Small intestine (tissue), 7 donors: ENCODE data around the gene SPTBN5. TPM values are rescaled to one million over a fixed set of nuclear protein-coding genes. Genes with fewer than 3 reads are reported as not detected.

Experiments used
- DNase-seq, 2 donors: peaks; one replicate each; pipeline versions ENCODE4 v3.0.0 to v3.0.0-alpha.2; 2013
- FAIRE-seq: peaks from 2 replicates; lab custom pipeline; 2012; peaks lifted over from hg19 to GRCh38; lab: Jason Lieb, UNC
- H3K27ac ChIP-seq, 3 donors: one replicate each; pipeline ENCODE4 v1.5.1; 2013; ENCODE audit warnings: low read length in 2 of 3, mild to moderate bottlenecking in 2 of 3, control low read depth in 1 of 3, inconsistent platforms in 1 of 3, low read depth in 1 of 3, moderate library complexity in 1 of 3
- H3K27me3 ChIP-seq, 3 donors: one replicate each; pipeline ENCODE4 v1.6.1; 2013; ENCODE audit warnings: low read length in 3 of 3, inconsistent platforms in 1 of 3; ENCODE audit not compliant: control insufficient read depth in 3 of 3, insufficient read depth in 3 of 3
- H3K36me3 ChIP-seq, 3 donors: one replicate each; pipeline ENCODE4 v1.6.1; 2013; ENCODE audit warnings: low read length in 3 of 3, inconsistent platforms in 1 of 3, low read depth in 1 of 3, mild to moderate bottlenecking in 1 of 3, moderate library complexity in 1 of 3; ENCODE audit not compliant: control insufficient read depth in 3 of 3, insufficient read depth in 2 of 3
- H3K4me1 ChIP-seq, 3 donors: one replicate each; pipeline ENCODE4 v1.6.1; 2013; ENCODE audit warnings: low read length in 2 of 3, inconsistent platforms in 1 of 3, low read depth in 1 of 3, mild to moderate bottlenecking in 1 of 3, moderate library complexity in 1 of 3; ENCODE audit not compliant: control insufficient read depth in 3 of 3, insufficient read depth in 2 of 3
- H3K4me3 ChIP-seq, 3 donors: one replicate each; pipeline ENCODE4 v1.5.1; 2013; ENCODE audit warnings: low read length in 3 of 3, control low read depth in 1 of 3, inconsistent platforms in 1 of 3, low read depth in 1 of 3, mild to moderate bottlenecking in 1 of 3, moderate library complexity in 1 of 3
- H3K9me3 ChIP-seq, 2 donors: one replicate each; pipeline ENCODE4 v1.6.1; 2013; ENCODE audit warnings: low read depth in 1 of 2, low read length in 1 of 2; ENCODE audit not compliant: control insufficient read depth in 2 of 2, insufficient read depth in 1 of 2
- WGBS, 3 donors: extraction: QIAGEN DNeasy Blood & Tissue Kit; methylation state at CpG; one replicate each; pipeline ENCODE4 v1.1.7; 2013; 5-methylcytosine and 5-hydroxymethylcytosine counted together
- polyA plus RNA-seq, 4 donors: library from polyadenylated mRNA; stranded (reverse) in 3 of 4; unstranded in 1 of 4; fragments of 200-250 nt in 3 of 4; fragments of 120-200 nt in 1 of 4; gene quantifications; one replicate each; pipeline versions ENCODE4 v1.2.1 to v1.2.3, GENCODE V29; 2013
- donor health status: healthy with polysubstance abuse.
- donor health status: control.
- donor health status: control.
- donor health status: Bipolar disorder and iron deficiency.
- donor health status: healthy.

SPTBN5 gene
- polyA plus RNA-seq, 4 donors, result 0.45 to 1.6 (median 0.57) TPM

DNA sequence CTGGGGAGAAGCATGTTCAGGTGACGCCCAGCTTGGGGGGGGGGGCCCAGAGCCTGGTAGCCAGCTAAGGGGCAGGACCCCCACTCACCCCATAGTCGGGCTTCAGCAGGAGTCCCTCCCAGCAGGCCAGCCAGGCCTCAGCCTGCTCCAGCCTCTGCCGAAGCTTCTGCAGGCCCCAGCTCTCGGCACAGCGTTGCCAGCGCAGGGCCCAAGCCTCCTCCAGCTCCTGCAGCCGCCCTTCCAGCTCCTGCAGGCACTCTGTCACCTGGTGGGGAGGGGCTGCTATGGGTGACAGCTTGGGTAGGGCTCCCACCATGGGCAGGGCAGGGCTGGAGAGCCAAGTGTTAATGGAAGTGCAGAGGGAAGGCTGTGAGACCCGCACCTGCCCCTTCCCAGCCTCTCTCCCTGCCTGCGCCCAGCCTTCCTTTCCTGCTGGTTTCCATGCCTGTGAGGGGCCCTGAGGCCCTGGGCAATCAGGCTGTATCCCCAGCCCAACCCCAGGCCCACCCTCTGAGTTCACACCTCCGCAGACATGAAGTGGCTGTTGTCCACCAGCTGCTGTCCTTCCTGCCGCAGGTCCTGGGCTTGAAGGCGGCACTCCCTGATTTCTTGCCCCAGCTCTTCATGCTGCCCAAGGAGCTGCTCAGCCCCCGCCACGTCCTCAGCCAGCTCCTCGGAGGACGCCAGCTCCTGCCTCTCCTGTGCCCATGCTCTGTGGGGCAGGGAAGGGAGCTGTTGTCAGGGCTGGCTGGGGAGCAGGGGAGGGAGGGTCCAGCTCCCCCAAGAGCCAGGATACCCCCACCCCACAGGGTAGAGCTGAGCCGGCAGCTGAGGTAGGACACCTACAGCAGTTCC, 40.9 kb downstream of the SPTBN5 start:
- WGBS, 3 donors, result 74 to 86% (median 75%) methylated on average over 16 to 17 of the region's 17 CpGs
- H3K27me3 ChIP-seq, result peaks cover 0 to 3% (median 0%) of the 10 kb centered on the region in 3 donors
- H3K9me3 ChIP-seq, result no peaks in the 10 kb centered on the region
- DNase-seq, result no peak
- H3K27ac ChIP-seq, result no peak overlapping the region
- no peak overlapping the region for H3K4me3 ChIP-seq
- H3K4me1 ChIP-seq, result no peaks in the 10 kb centered on the region
- H3K36me3 ChIP-seq, result peaks cover 0 to 18% (median 0%) of the 10 kb centered on the region in 3 donors
- no peak for FAIRE-seq

DNA sequence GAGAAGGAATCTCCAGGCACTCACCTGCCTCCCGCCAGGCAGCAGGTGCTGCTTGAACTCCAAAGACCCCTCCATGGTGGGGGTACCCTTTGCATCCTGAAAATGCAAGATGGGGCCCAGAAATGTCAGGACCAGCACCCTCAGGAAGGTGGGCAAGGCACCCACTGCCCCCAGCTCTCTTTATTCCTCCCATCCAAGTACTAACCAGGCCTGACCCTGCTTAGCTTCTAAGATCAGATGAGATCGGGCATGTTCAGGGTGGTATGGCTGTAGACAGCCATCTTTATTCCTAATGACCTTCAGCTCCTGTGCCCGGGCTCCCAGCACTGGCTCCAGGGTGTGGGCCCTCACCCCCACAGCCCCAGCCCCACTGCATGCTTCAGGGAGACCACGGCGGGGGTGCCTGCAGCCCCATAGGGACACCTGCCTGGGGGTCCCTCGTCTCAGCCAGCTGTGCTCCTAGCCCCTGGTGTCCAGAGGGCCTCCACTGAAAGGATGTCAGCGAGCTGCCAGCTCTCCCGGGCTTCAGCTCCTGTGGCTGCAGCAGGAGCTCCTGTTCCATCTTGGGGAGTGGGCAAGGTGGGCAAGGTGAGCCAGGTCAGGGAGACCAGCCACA, 42.0 kb downstream of the SPTBN5 start:
- peaks cover 0 to 3% (median 0%) of the 10 kb centered on the region in 3 donors for H3K27me3 ChIP-seq
- no peaks in the 10 kb centered on the region for H3K4me1 ChIP-seq
- H3K27ac ChIP-seq, result no peak overlapping the region
- H3K36me3 ChIP-seq, result peaks cover 0 to 29% (median 9%) of the 10 kb centered on the region in 3 donors
- H3K9me3 ChIP-seq, result no peaks in the 10 kb centered on the region
- 70 to 85% (median 76%) methylated on average over 8 of the region's 8 CpGs for WGBS, 3 donors
- DNase-seq (no peak), FAIRE-seq (no peak)
- no peak overlapping the region for H3K4me3 ChIP-seq

DNA sequence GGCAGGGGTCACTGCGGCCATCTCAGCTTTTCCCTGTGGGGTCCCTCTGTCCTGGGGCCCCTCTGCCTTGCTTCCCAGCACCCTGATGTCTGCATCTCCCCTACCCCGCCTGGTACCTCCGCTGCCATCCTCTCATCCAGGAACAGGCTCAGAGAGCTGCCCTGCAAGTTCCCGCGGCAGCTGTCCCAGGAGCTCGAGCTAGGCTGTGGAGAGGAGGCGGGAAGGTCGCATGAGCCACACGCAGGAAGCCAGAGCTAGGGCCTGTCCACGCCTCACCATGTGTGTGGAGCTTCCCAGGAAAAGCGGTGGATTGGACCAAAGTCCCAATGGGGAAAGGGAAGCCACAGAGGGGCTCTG, 42.7 kb downstream of the SPTBN5 start:
- FAIRE-seq (no peak), DNase-seq (no peak)
- Histone ChIP-seq H3K27ac (no peak overlapping the region), H3K4me3 (no peak overlapping the region), H3K36me3 (peaks cover under 1 to 36% (median 14%) of the 10 kb centered on the region in 3 donors), H3K4me1 (no peaks in the 10 kb centered on the region), H3K9me3 (no peaks in the 10 kb centered on the region), H3K27me3 (peaks cover 0 to 3% (median 0%) of the 10 kb centered on the region in 3 donors)
- WGBS, 3 donors, result 22 to 51% (median 35%) methylated on average over 11 of the region's 11 CpGs

DNA sequence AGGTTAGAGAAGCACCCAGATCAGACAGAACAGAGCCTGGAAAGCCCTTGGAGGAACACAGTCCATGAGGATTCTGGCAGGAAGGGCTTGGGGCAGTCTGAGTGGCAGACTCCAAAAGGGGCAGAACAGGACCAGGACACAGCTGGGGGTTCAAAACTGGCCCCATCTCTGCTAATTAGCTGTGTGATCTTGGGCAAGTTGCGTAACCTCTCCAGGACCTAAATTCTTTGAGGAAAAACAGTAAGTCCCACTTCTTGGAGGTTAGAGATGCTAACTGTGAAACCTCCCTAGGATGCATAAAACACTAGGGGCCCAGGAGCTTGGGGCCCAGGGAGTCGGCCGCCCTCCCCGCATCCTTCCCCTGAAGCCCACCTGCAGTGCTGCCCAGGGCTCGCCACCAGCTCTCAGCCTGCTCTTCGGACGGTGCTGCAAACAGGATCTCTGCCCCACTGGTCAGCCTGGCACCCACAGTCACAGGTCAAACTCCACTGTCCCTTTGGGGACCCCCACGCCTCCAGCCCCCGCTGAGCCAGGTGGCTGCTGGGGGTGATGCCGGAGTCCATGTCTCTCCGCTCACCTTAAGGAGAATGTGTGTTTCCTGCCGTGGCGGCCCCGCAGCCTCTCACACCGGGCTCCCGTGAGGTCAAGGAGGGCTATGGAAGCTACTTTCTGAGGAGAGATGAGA, 43.2 kb downstream of the SPTBN5 start:
- Histone ChIP-seq H3K9me3 (no peaks in the 10 kb centered on the region), H3K27me3 (peaks cover 0 to 3% (median 0%) of the 10 kb centered on the region in 3 donors)
- 65 to 75% (median 69%) methylated on average over 16 of the region's 16 CpGs for WGBS, 3 donors

DNA sequence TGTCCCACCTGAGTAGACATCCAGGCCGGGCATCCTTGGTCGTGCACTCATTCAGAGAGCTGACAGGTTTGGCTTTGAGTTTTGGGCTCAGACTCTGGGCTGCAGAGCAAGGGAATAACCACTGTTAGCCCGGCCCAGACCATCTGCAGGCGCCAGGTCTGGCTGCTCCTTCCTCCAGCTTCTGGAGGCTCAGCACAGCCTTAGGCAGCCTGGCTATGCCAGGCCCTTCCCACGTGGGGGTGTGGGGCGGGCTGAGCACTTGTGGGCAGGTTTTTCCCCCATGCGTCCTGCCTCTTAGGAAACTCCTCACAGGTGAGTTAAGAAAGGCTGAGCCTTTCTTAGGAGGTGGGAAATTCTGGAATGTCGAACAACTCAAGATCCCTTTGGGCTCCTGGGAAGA, 44.0 kb downstream of the SPTBN5 start:
- 42 to 71% (median 61%) methylated on average over 8 of the region's 8 CpGs for WGBS, 3 donors
- DNase-seq, result no peak
- FAIRE-seq, result no peak

More for the DNA sequence above, 43.2 kb downstream of the SPTBN5 start:
- no peak overlapping the region for H3K4me3 ChIP-seq
- no peak overlapping the region for H3K27ac ChIP-seq
- DNase-seq (no peak), FAIRE-seq (no peak)
- H3K4me1 ChIP-seq, result no peaks in the 10 kb centered on the region
- peaks cover 5 to 42% (median 17%) of the 10 kb centered on the region in 3 donors for H3K36me3 ChIP-seq

DNA sequence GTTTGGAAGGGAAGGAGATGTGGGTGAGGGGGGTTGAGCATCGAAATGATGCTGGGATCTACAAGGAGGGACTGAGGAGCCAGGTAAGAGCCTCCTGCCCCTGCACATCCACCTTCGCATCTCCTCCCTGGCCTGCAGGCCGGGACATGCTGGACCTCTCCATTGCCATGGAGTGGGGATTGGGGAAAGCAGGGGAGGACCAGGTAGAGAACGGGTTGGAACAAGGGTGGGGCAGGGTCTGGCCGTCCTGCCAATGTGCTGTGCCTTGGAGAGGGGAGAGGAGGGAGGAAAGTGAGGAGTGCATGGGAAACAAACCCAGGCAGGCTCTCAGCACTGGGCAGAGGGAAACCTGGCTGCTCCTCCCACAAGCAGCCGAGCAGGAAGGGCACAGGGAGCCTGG, 44.6 kb downstream of the SPTBN5 start:
- peaks cover 9 to 56% (median 17%) of the 10 kb centered on the region in 3 donors for H3K36me3 ChIP-seq
- H3K9me3 ChIP-seq, result no peaks in the 10 kb centered on the region
- no peaks in the 10 kb centered on the region for H3K4me1 ChIP-seq
- H3K27ac ChIP-seq, result no peak overlapping the region
- FAIRE-seq (no peak), DNase-seq (no peak)
- WGBS, 3 donors, result 82 to 90% (median 82%) methylated on average over 6 of the region's 6 CpGs
- H3K27me3 ChIP-seq, result peaks cover 0 to 3% (median 0%) of the 10 kb centered on the region in 3 donors
- no peak overlapping the region for H3K4me3 ChIP-seq

More for the DNA sequence above, 44.0 kb downstream of the SPTBN5 start:
- Histone ChIP-seq H3K9me3 (no peaks in the 10 kb centered on the region), H3K4me1 (no peaks in the 10 kb centered on the region), H3K4me3 (no peak overlapping the region), H3K27ac (no peak overlapping the region), H3K27me3 (peaks cover 0 to 3% (median 0%) of the 10 kb centered on the region in 3 donors), H3K36me3 (peaks cover 9 to 49% (median 17%) of the 10 kb centered on the region in 3 donors)

DNA sequence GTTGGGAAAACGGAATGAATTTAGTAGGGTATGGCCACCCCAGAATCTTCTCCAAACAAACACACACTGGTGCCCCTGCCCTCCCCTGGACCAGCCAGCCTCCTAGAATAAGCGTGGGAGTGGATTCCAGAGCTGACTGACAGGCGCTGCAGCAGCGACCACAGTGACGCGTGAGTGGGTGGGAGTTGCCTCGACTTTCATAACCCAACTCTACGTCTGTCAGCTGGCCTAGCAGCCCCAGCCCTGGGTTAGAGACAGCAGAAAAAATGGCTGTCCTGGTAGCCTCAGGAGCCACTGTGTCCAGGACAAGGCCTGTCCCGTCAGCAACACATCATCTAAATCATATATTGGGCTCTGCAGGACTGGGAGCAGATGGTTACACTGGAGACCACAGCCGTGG, 45.2 kb downstream of the SPTBN5 start:
- Histone ChIP-seq H3K27me3 (peaks cover 0 to 3% (median 0%) of the 10 kb centered on the region in 3 donors), H3K9me3 (no peaks in the 10 kb centered on the region), H3K27ac (no peak overlapping the region), H3K36me3 (peaks cover 9 to 62% (median 17%) of the 10 kb centered on the region in 3 donors), H3K4me3 (no peak overlapping the region), H3K4me1 (no peaks in the 10 kb centered on the region)
- FAIRE-seq (no peak), DNase-seq (no peak)
- WGBS, 3 donors, result 81 to 86% (median 85%) methylated on average over 10 of the region's 10 CpGs

DNA sequence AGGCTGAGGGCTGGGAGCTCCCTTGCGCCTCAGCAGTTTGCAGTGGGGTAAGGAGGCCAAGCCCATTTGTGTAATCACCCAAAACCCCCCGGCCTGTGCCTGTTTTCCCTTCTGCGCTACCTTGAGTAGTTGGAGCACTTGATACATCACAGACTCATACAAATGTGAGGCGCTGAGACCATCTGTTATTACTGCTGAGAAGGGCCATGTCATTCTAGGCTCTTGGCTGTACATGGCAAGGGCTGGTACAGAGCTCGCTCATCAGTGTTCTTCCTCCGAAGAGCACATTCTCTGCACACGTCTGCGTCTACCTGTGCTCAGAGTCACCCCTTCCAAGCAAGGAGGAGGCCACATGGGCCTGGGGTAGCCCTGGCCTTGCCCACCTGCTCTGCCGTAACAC, 45.9 kb downstream of the SPTBN5 start:
- Histone ChIP-seq H3K27ac (no peak overlapping the region), H3K4me1 (no peaks in the 10 kb centered on the region), H3K4me3 (no peak overlapping the region), H3K27me3 (peaks cover 0 to 3% (median 0%) of the 10 kb centered on the region in 3 donors), H3K9me3 (no peaks in the 10 kb centered on the region), H3K36me3 (peaks cover 9 to 67% (median 17%) of the 10 kb centered on the region in 3 donors)
- no peak for FAIRE-seq
- no peak for DNase-seq
- WGBS, 3 donors, result 94 to 97% (median 97%) methylated on average over 9 of the region's 9 CpGs
